ENCODE data around the gene ANKRD13A. TPM values are rescaled to one million over a fixed set of nuclear protein-coding genes. Genes with fewer than 3 reads are reported as not detected.
A peak's percentile ranks its signal among the peaks of the same experiment; 100 is the strongest.

ANKRD13A gene
- total and polyA plus RNA-seq, 2 of the 13 experiments (the other 11 are each of a cell fraction or from before 2014, with no cell fraction given) = 34.1 to 41.6 TPM

GRCh38 chr12:110048242-110049027 lies 49.2 kb downstream of the ANKRD13A start, which contains the start of gene C12orf76 (continued):
- TF ChIP-seq ZBTB4 (CRISPR knock-in tag; IDR thresholded peaks at IDR 0.05; ENCODE audit: borderline replicate concordance) (peak; percentile 88; the same call in 1 of the 2 replicates), ZNF180 (CRISPR knock-in tag; IDR thresholded peaks at IDR 0.05; ENCODE audit: borderline replicate concordance, low read depth) (0 out of 2 replicates have a peak, but pooled peaks have one; percentile 49), ZHX2 (IDR thresholded peaks at IDR 0.05; ENCODE audit: low read depth) (peak; percentile 72), ZHX2 (CRISPR knock-in tag; IDR thresholded peaks at IDR 0.05; ENCODE audit: borderline replicate concordance) (no peak), GTF3A (CRISPR knock-in tag; conservative IDR thresholded peaks at IDR 0.05) (no peak; the same call in 1 of the 2 replicates), ZNF407 (CRISPR knock-in tag; IDR thresholded peaks at IDR 0.05; ENCODE audit: not compliant biosample characterization) (peak; percentile 62), ZNF292 (CRISPR knock-in tag; IDR thresholded peaks at IDR 0.05; ENCODE audit: borderline replicate concordance, low read depth) (peak; percentile 66; the same call in 1 of the 2 replicates)

Measured in HepG2 (cell line).